Measurements from ENCODE around the gene KLHL34.

DNA sequence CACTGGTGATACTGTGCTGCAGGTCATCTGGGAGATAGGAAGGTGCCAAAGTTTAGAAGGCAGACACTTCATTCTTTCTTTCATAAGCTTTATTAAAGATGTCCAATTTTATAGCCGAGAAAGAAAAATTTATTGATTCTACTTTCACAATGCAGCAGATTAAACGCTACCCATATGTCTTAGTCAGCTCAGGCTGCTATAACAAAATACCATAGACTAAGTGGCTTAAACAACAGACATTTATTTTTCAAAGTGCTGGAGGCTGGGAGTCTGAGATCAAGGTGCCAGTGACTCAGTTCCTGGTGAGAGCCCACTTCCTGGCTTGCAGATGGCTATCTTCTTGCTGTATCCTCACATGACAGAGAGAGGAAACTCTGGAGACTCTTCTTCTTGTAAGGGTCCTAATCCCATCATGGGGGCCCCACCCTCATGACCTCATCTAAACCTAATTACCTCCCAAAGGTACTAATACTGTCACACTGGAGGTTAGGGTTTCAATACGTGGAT lies 33.4 kb upstream of the KLHL34 start:
- no peak for TF ChIP-seq POLR2A (IDR thresholded peaks at IDR 0.05)
- TF ChIP-seq, protein P1, sequence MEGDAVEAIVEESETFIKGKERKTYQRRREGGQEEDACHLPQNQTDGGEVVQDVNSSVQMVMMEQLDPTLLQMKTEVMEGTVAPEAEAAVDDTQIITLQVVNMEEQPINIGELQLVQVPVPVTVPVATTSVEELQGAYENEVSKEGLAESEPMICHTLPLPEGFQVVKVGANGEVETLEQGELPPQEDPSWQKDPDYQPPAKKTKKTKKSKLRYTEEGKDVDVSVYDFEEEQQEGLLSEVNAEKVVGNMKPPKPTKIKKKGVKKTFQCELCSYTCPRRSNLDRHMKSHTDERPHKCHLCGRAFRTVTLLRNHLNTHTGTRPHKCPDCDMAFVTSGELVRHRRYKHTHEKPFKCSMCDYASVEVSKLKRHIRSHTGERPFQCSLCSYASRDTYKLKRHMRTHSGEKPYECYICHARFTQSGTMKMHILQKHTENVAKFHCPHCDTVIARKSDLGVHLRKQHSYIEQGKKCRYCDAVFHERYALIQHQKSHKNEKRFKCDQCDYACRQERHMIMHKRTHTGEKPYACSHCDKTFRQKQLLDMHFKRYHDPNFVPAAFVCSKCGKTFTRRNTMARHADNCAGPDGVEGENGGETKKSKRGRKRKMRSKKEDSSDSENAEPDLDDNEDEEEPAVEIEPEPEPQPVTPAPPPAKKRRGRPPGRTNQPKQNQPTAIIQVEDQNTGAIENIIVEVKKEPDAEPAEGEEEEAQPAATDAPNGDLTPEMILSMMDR (IDR thresholded peaks at IDR 0.05): no peak

All from esophagus squamous epithelium (tissue), 4 donors.